ENCODE results near the gene CACTIN. TPM values are rescaled to one million over a fixed set of nuclear protein-coding genes. Genes with fewer than 3 reads are reported as not detected.

The CACTIN gene
- total RNA-seq, 1 experiment from 2014 or later = 36.3 TPM

GRCh38 chr19:3565139-3565538 is 61.5 kb downstream of the CACTIN start:
- Histone ChIP-seq H3K9me3 (ENCODE audit: low read depth, low read length, poor library complexity, severe bottlenecking) (no peaks in the 10 kb centered on the region), H3K36me3 (ENCODE audit: insufficient read depth, low read length, poor library complexity, severe bottlenecking) (no peaks in the 10 kb centered on the region), H3K27ac (ENCODE audit: low read depth, low read length, poor library complexity, severe bottlenecking) (no peak overlapping the region), H3K4me1 (ENCODE audit: insufficient read depth, low read length, poor library complexity, severe bottlenecking) (no peaks in the 10 kb centered on the region), H3K27me3 (replicated peaks; ENCODE audit: insufficient read depth, low read depth, low read length, poor library complexity) (no peaks in the 10 kb centered on the region), H3K4me3 (ENCODE audit: low read depth, low read length, poor library complexity, severe bottlenecking) (no peak overlapping the region)
- intact Hi-C loops (cut with micrococcal nuclease; ENCODE audit: unreplicated experiment) = no loop called here
- no TSS peak for BruUV-seq (replicated peaks)
- no peak for DNase-seq (ENCODE audit: low spot score)
- TF ChIP-seq EZH2 (IDR thresholded peaks at IDR 0.05; ENCODE audit: borderline replicate concordance, low read depth, low read length, poor library complexity, severe bottlenecking) (no peak), CTCF (conservative IDR thresholded peaks at IDR 0.05; ENCODE audit: low read depth, low read length) (no peak)
- ChIA-PET POLR2A (ENCODE audit: low non-redundant PET) (no interaction called here), CTCF (interaction anchor here (0.7 kb wide), 1 partner anchor 85 kb away, joined by 4 read pairs; no protein-coding TSS in a partner anchor)

GRCh38 chr19:3563709-3564524 is 62.7 kb downstream of the CACTIN start:
- BruUV-seq (replicated peaks) = no TSS peak
- H3K27ac ChIP-seq (ENCODE audit: low read depth, low read length, poor library complexity, severe bottlenecking) = no peak overlapping the region
- intact Hi-C loops (cut with micrococcal nuclease; ENCODE audit: unreplicated experiment) = no loop called here

More at GRCh38 chr19:3563709-3564524, 62.7 kb downstream of the CACTIN start:
- Histone ChIP-seq H3K4me3 (ENCODE audit: low read depth, low read length, poor library complexity, severe bottlenecking) (no peak overlapping the region), H3K27me3 (replicated peaks; ENCODE audit: insufficient read depth, low read depth, low read length, poor library complexity) (no peaks in the 10 kb centered on the region), H3K36me3 (ENCODE audit: insufficient read depth, low read length, poor library complexity, severe bottlenecking) (no peaks in the 10 kb centered on the region), H3K4me1 (ENCODE audit: insufficient read depth, low read length, poor library complexity, severe bottlenecking) (no peaks in the 10 kb centered on the region), H3K9me3 (ENCODE audit: low read depth, low read length, poor library complexity, severe bottlenecking) (no peaks in the 10 kb centered on the region)
- TF ChIP-seq EZH2 (IDR thresholded peaks at IDR 0.05; ENCODE audit: borderline replicate concordance, low read depth, low read length, poor library complexity, severe bottlenecking) (no peak), CTCF (conservative IDR thresholded peaks at IDR 0.05; ENCODE audit: low read depth, low read length) (no peak)
- CTCF ChIA-PET = no interaction called here
- no peak for DNase-seq (ENCODE audit: low spot score)
- POLR2A ChIA-PET (ENCODE audit: low non-redundant PET) = no interaction called here

Other genes starting within 250 kb of the CACTIN start
- gene SMIM24, start 146.3 kb downstream of the CACTIN start, total RNA-seq (2021) = not detected in 2 replicates
- not detected in 2 replicates for gene SMIM44, start 143.3 kb downstream of the CACTIN start, total RNA-seq (2021)
- gene DOHH, start 126.1 kb downstream of the CACTIN start, total RNA-seq (2021) = 19.0 and 22.3 TPM in 2 replicates
- 87.4 and 87.5 TPM in 2 replicates for gene FZR1, start 120.5 kb downstream of the CACTIN start, total RNA-seq (2021)
- gene TEKTIP1, start 87.6 kb downstream of the CACTIN start, total RNA-seq (2021) = 4.2 and 7.7 TPM in 2 replicates
- gene MFSD12, start 69.2 kb downstream of the CACTIN start, total RNA-seq (2021) = 44.7 and 48.2 TPM in 2 replicates
- 53.9 and 71.5 TPM in 2 replicates for gene HMG20B, start 53.8 kb downstream of the CACTIN start, total RNA-seq (2021)
- gene GIPC3, start 41.3 kb downstream of the CACTIN start, total RNA-seq (2021) = 0.34 and 1.2 TPM in 2 replicates
- gene TBXA2R, start 19.9 kb downstream of the CACTIN start, total RNA-seq (2021) = 0.56 and 0.70 TPM in 2 replicates
- gene PIP5K1C, start 73.7 kb upstream of the CACTIN start, total RNA-seq (2021) = 35.5 and 36.8 TPM in 2 replicates
- gene TJP3, start 81.6 kb upstream of the CACTIN start, total RNA-seq (2021) = 0.63 TPM in 1 of 2 replicates, not detected in the other
- 30.0 and 32.6 TPM in 2 replicates for gene APBA3, start 134.9 kb upstream of the CACTIN start, total RNA-seq (2021)
- gene MRPL54, start 135.9 kb upstream of the CACTIN start, total RNA-seq (2021) = 47.2 and 51.3 TPM in 2 replicates
- gene RAX2, start 145.4 kb upstream of the CACTIN start, total RNA-seq (2021) = not detected in 2 replicates
- gene MATK, start 159.6 kb upstream of the CACTIN start, total RNA-seq (2021) = 2.0 and 3.5 TPM in 2 replicates
- 1.7 and 2.0 TPM in 2 replicates for gene ZFR2, start 242.2 kb upstream of the CACTIN start, total RNA-seq (2021)

Measured in A673 (cell line).